GM23338 (cell line): ENCODE data around the gene RNF17. TPM values are rescaled to one million over a fixed set of nuclear protein-coding genes. Genes with fewer than 3 reads are reported as not detected.

ENCODE experiments used
- ATAC-seq: fragments of 200-7000 bp; cut with Tn5 transposase; 3 replicates; pipeline ENCODE4 v1.9.1; 2020
- DNase-seq: peaks from one replicate; pipeline ENCODE4 v3.0.0-alpha.2; 2015; ENCODE audit warnings: low spot score
- H2AFZ ChIP-seq: fragments of 200-600 bp; sonication (generic); 2 replicates; pipeline ENCODE4 v1.8.0; 2016; ENCODE audit warnings: antibody characterized with exemption, mild to moderate bottlenecking, moderate library complexity
- H3F3A ChIP-seq: fragments of 200-600 bp; sonication (generic); replicated peaks from 2 replicates; pipeline ENCODE4 v1.8.0; 2017; ENCODE audit warnings: antibody characterized with exemption, mixed run types, low read depth
- H3K27ac ChIP-seq: fragments of 200-600 bp; sonication (generic); 2 replicates; pipeline ENCODE4 v1.6.1; 2016; ENCODE audit warnings: low read depth
- H3K27me3 ChIP-seq: fragments of 200-600 bp; sonication (generic); 2 replicates; pipeline ENCODE4 v1.8.0; 2016; ENCODE audit warnings: mild to moderate bottlenecking, mixed run types, moderate library complexity; ENCODE audit not compliant: insufficient read depth
- H3K36me3 ChIP-seq: fragments of 200-600 bp; sonication (generic); 2 replicates; pipeline ENCODE4 v1.8.0; 2016; ENCODE audit warnings: mild to moderate bottlenecking; ENCODE audit not compliant: insufficient read depth
- H3K4me1 ChIP-seq: fragments of 200-600 bp; sonication (generic); 2 replicates; pipeline ENCODE4 v1.8.0; 2016; ENCODE audit warnings: mild to moderate bottlenecking, moderate library complexity; ENCODE audit not compliant: insufficient read depth
- H3K4me2 ChIP-seq: fragments of 200-600 bp; sonication (generic); 2 replicates; pipeline ENCODE4 v1.7.1; 2017; ENCODE audit warnings: mixed run types
- H3K4me3 ChIP-seq: fragments of 200-600 bp; sonication (generic); 2 replicates; pipeline ENCODE4 v1.6.1; 2016; ENCODE audit warnings: mixed run types
- H3K79me2 ChIP-seq: fragments of 200-600 bp; sonication (generic); replicated peaks from 2 replicates; pipeline ENCODE4 v1.8.0; 2017; ENCODE audit warnings: mild to moderate bottlenecking; ENCODE audit not compliant: insufficient read depth
- H3K9me2 ChIP-seq: fragments of 200-600 bp; sonication (generic); 2 replicates; pipeline ENCODE4 v1.8.0; 2017; ENCODE audit not compliant: insufficient read depth
- H4K20me1 ChIP-seq: fragments of 200-600 bp; sonication (generic); replicated peaks from 2 replicates; pipeline ENCODE4 v1.8.0; 2017; ENCODE audit warnings: mild to moderate bottlenecking; ENCODE audit not compliant: insufficient read depth
- H3K27ac Mint-ChIP-seq: 2 replicates; pipeline ENCODE4 v1.8.0; 2020; ENCODE audit warnings: inconsistent platforms, mild to moderate bottlenecking, moderate library complexity, mixed read lengths
- H3K27me3 Mint-ChIP-seq: 3 replicates; pipeline ENCODE4 v1.8.0; 2022; ENCODE audit warnings: low read depth, mild to moderate bottlenecking, moderate library complexity, mixed read lengths, inconsistent platforms; ENCODE audit not compliant: insufficient read depth, poor library complexity
- H3K36me3 Mint-ChIP-seq: 3 replicates; pipeline ENCODE4 v1.8.0; 2021; ENCODE audit warnings: low read depth, mild to moderate bottlenecking, inconsistent platforms, moderate library complexity, mixed read lengths
- H3K4me1 Mint-ChIP-seq: 3 replicates; pipeline ENCODE4 v1.8.0; 2020; ENCODE audit warnings: mild to moderate bottlenecking, inconsistent platforms, mixed read lengths
- H3K4me3 Mint-ChIP-seq: 3 replicates; pipeline ENCODE4 v1.8.0; 2021; ENCODE audit warnings: moderate library complexity, mild to moderate bottlenecking, inconsistent platforms, mixed read lengths
- H3K9me3 Mint-ChIP-seq: 3 replicates; pipeline ENCODE4 v1.8.0; 2020; ENCODE audit warnings: moderate library complexity, mild to moderate bottlenecking, inconsistent platforms, mixed read lengths
- CREB1 ChIP-seq: fragments of 250-450 bp; sonication (Bioruptor Pico); IDR thresholded peaks from 2 replicates; pipeline ENCODE4 v1.5.0; 2020; ENCODE audit warnings: low read depth, mild to moderate bottlenecking, moderate library complexity
- CTCF ChIP-seq, 2 experiments: fragments of 200-600 bp in 1 of 2; sonication (generic) in 1 of 2; conservative IDR thresholded peaks; 2 replicates each; pipeline versions ENCODE4 v1.5.1 to v1.6.1; 2016 to 2017; ENCODE audit warnings: antibody characterized with exemption in 2 of 2, low read depth in 2 of 2, mild to moderate bottlenecking in 2 of 2, moderate library complexity in 1 of 2
- ETS1 ChIP-seq: IDR thresholded peaks from 2 replicates; pipeline ENCODE4 v1.6.1; 2016; ENCODE audit warnings: antibody characterized with exemption
- EZH2 ChIP-seq: fragments of 200-600 bp; sonication (generic); IDR thresholded peaks from one replicate; pipeline ENCODE4 v1.8.0; 2017; ENCODE audit warnings: antibody characterized with exemption, mild to moderate bottlenecking, low read depth; ENCODE audit not compliant: unreplicated experiment
- EZH2phosphoT487 ChIP-seq: fragments of 200-600 bp; sonication (generic); IDR thresholded peaks from one replicate; pipeline ENCODE4 v1.8.1; 2018; ENCODE audit warnings: antibody characterized with exemption; ENCODE audit not compliant: unreplicated experiment
- JUNB ChIP-seq: IDR thresholded peaks from one replicate; pipeline ENCODE4 v1.6.1; 2016; ENCODE audit warnings: antibody characterized with exemption; ENCODE audit not compliant: unreplicated experiment
- NANOG ChIP-seq: IDR thresholded peaks from 2 replicates; pipeline ENCODE4 v1.6.1; 2016; ENCODE audit warnings: antibody characterized with exemption, borderline replicate concordance
- POLR2AphosphoS5 ChIP-seq: IDR thresholded peaks from 2 replicates; pipeline ENCODE4 v1.6.1; 2016; ENCODE audit warnings: antibody characterized with exemption, low read depth
- REST ChIP-seq: IDR thresholded peaks from one replicate; pipeline ENCODE4 v1.6.1; 2018; ENCODE audit warnings: antibody characterized with exemption; ENCODE audit not compliant: unreplicated experiment
- STAT1 ChIP-seq: IDR thresholded peaks from one replicate; pipeline ENCODE4 v1.6.1; 2016; ENCODE audit warnings: antibody characterized with exemption; ENCODE audit not compliant: unreplicated experiment
- ZNF114 ChIP-seq: fragments of 250-450 bp; sonication (Bioruptor Pico); IDR thresholded peaks from 2 replicates; pipeline ENCODE4 v1.5.0; 2020; ENCODE audit warnings: mild to moderate bottlenecking, moderate library complexity
- ZNF331 ChIP-seq: fragments of 250-450 bp; sonication (Bioruptor Pico); IDR thresholded peaks from 2 replicates; pipeline ENCODE4 v1.5.0; 2020; ENCODE audit warnings: low read depth, mild to moderate bottlenecking, moderate library complexity
- ZNF462 ChIP-seq: fragments of 250-450 bp; sonication (Bioruptor Pico); IDR thresholded peaks from 2 replicates; pipeline ENCODE4 v1.5.0; 2020; ENCODE audit warnings: mild to moderate bottlenecking, moderate library complexity
- polyA plus RNA-seq: library from polyadenylated mRNA; unstranded; fragments of >200 nt; fragmentation: Nextera tagmentation; extraction: Ambion mirVana; gene quantifications from 2 replicates; pipeline ENCODE4 v1.2.1, GENCODE V29; 2016
- total RNA-seq: library from RNA; depleted of rRNA; stranded (reverse); fragments of >200 nt; shearing (Covaris generic); gene quantifications from 2 replicates; pipeline ENCODE4 v1.2.3, GENCODE V29; 2014

The RNF17 gene
- total and polyA plus RNA-seq, 2 experiments from 2014 or later, result 0.16 TPM; not detected in 1

- Mint-ChIP-seq H3K27me3 (no peaks in the 10 kb centered on the region), H3K27ac (no peak overlapping the region), H3K4me1 (no peaks in the 10 kb centered on the region), H3K36me3 (no peaks in the 10 kb centered on the region), H3K9me3 (no peaks in the 10 kb centered on the region; the same call in 2 of the 3 replicates), H3K4me3 (no peak overlapping the region)
- no peak overlapping the region for H3K4me2 ChIP-seq
- H3F3A ChIP-seq, result no peaks in the 10 kb centered on the region
- H4K20me1 ChIP-seq, result no peaks in the 10 kb centered on the region
- DNase-seq (no peak), ATAC-seq (no peak)
- TF ChIP-seq NANOG, result no peak
- TF ChIP-seq CTCF (conservative IDR thresholded peaks at IDR 0.05; ENCODE audit: low read depth in 2 of 2), result no peak
- no peak for TF ChIP-seq CREB1
- TF ChIP-seq ETS1, result no peak
- TF ChIP-seq EZH2phosphoT487, result no peak
- TF ChIP-seq ZNF114 (CRISPR knock-in tag), result no peak
- no peak for TF ChIP-seq ZNF331 (CRISPR knock-in tag)
- no peak for TF ChIP-seq REST
- no peak for TF ChIP-seq STAT1
- no peak for TF ChIP-seq POLR2AphosphoS5
- TF ChIP-seq ZNF462 (CRISPR knock-in tag), result no peak
- no peak for TF ChIP-seq JUNB
- no peak for TF ChIP-seq EZH2
- no peaks in the 10 kb centered on the region for H3K27me3 ChIP-seq
- H3K4me1 ChIP-seq, result no peaks in the 10 kb centered on the region
- no peak overlapping the region for H3K4me3 ChIP-seq
- no peaks in the 10 kb centered on the region for H3K9me2 ChIP-seq
- no peaks in the 10 kb centered on the region for H3K79me2 ChIP-seq
- no peaks in the 10 kb centered on the region for H3K36me3 ChIP-seq
- H2AFZ ChIP-seq, result no peak overlapping the region
- H3K27ac ChIP-seq, result no peak overlapping the region
Observed at GRCh38 chr13:24777171-24777570, 13.2 kb downstream of the RNF17 start.
